ENCODE data around the gene KLK13. TPM values are rescaled to one million over a fixed set of nuclear protein-coding genes. Genes with fewer than 3 reads are reported as not detected.

The KLK13 gene
- total RNA-seq, 4 donors from 2014 or later, result 0.22 to 0.73 TPM; not detected in 2

GRCh38 chr19:51086153-51086850, 21.4 kb upstream of the KLK13 start:
- DNase-seq, result no peak
- no peak for TF ChIP-seq CTCF (IDR thresholded peaks at IDR 0.05)
- TF ChIP-seq POLR2A (IDR thresholded peaks at IDR 0.05), result no peak
- H3K4me3 ChIP-seq (replicated peaks in 1 of 3), result no peak overlapping the region
- H3K4me1 ChIP-seq, result no peaks in the 10 kb centered on the region
- no peaks in the 10 kb centered on the region for H3K36me3 ChIP-seq
- intact Hi-C loops (cut with DNase I), result no loop called here
- H3K27ac ChIP-seq, result no peak overlapping the region
- no peaks in the 10 kb centered on the region for H3K9me3 ChIP-seq
- 84% methylated on average over 18 of the region's 18 CpGs for WGBS, 2 donors
- no peaks in the 10 kb centered on the region for H3K27me3 ChIP-seq

- Histone ChIP-seq H3K27ac (no peak overlapping the region), H3K4me1 (no peaks in the 10 kb centered on the region), H3K4me3 (replicated peaks in 1 of 3) (no peak overlapping the region), H3K27me3 (no peaks in the 10 kb centered on the region), H3K36me3 (no peaks in the 10 kb centered on the region), H3K9me3 (no peaks in the 10 kb centered on the region)
- intact Hi-C loops (cut with DNase I), result no loop called here
- no peak for TF ChIP-seq CTCF (IDR thresholded peaks at IDR 0.05)
- TF ChIP-seq POLR2A (IDR thresholded peaks at IDR 0.05), result no peak
- DNase-seq, result no peak
- WGBS, 2 donors, result 77 to 81% methylated on average over 7 of the region's 7 CpGs
These were observed 19.6 kb upstream of the KLK13 start for GRCh38 chr19:51084505-51084904.

- WGBS, 2 donors, result 72 to 77% methylated on average over 14 of the region's 14 CpGs
- Histone ChIP-seq H3K36me3 (no peaks in the 10 kb centered on the region), H3K27me3 (no peaks in the 10 kb centered on the region), H3K9me3 (no peaks in the 10 kb centered on the region), H3K4me1 (no peaks in the 10 kb centered on the region), H3K4me3 (replicated peaks in 1 of 3) (no peak overlapping the region), H3K27ac (no peak overlapping the region)
- intact Hi-C loops (cut with DNase I), result no loop called here
- TF ChIP-seq POLR2A (IDR thresholded peaks at IDR 0.05) (no peak), CTCF (IDR thresholded peaks at IDR 0.05) (no peak)
- DNase-seq, result no peak
These were observed 18.9 kb upstream of the KLK13 start for GRCh38 chr19:51083783-51084182.

- no peaks in the 10 kb centered on the region for H3K9me3 ChIP-seq
- no peak overlapping the region for H3K4me3 ChIP-seq (replicated peaks in 1 of 3)
- no peaks in the 10 kb centered on the region for H3K36me3 ChIP-seq
- TF ChIP-seq POLR2A (IDR thresholded peaks at IDR 0.05) (no peak), CTCF (IDR thresholded peaks at IDR 0.05) (no peak)
- intact Hi-C loops (cut with DNase I), result no loop called here
- no peak overlapping the region for H3K27ac ChIP-seq
- 41 to 48% methylated on average over 4 of the region's 4 CpGs for WGBS, 2 donors
- H3K4me1 ChIP-seq, result no peaks in the 10 kb centered on the region
- no peaks in the 10 kb centered on the region for H3K27me3 ChIP-seq
- no peak for DNase-seq
These were observed 18.3 kb upstream of the KLK13 start for GRCh38 chr19:51083181-51083580.

GRCh38 chr19:51082611-51083010, 17.7 kb upstream of the KLK13 start, which contains the start of gene KLK14:
KLK14 (minus strand) TSS chr19:51082887; CDS start chr19:51082614, 273 bp downstream.
- intact Hi-C loops (cut with DNase I), result no loop called here
- TF ChIP-seq CTCF (IDR thresholded peaks at IDR 0.05) (no peak), POLR2A (IDR thresholded peaks at IDR 0.05) (no peak)
- Histone ChIP-seq H3K27me3 (no peaks in the 10 kb centered on the region), H3K36me3 (no peaks in the 10 kb centered on the region), H3K9me3 (no peaks in the 10 kb centered on the region), H3K27ac (no peak within 1 kb of the TSS), H3K4me1 (no peaks in the 10 kb centered on the region), H3K4me3 (replicated peaks in 1 of 3) (no peak within 1 kb of the TSS)
- no peak for DNase-seq
- WGBS, 2 donors, result 20 to 26% methylated on average over 7 of the region's 7 CpGs

Data from thyroid gland (tissue), 4 donors.